Esophagus squamous epithelium (tissue), 4 donors: ENCODE data around the gene RALGPS1.

ENCODE experiments used
- POLR2A ChIP-seq, 4 donors: fragments of 450-650 bp; IDR thresholded peaks; one replicate each; pipeline ENCODE4 v1.6.1; 2017; ENCODE audit warnings: antibody characterized with exemption in 4 of 4, mild to moderate bottlenecking in 4 of 4, moderate library complexity in 3 of 4
- TF ChIP-seq, protein P1 (sequence below), 6 experiments: fragments of 450-650 bp in 4 of 6; fragments of 200-600 bp in 2 of 6; sonication (generic) in 2 of 6; IDR thresholded peaks; one replicate each; pipeline ENCODE4 v1.5.1; 2016 to 2019; ENCODE audit warnings: antibody characterized with exemption in 6 of 6, mild to moderate bottlenecking in 4 of 6, moderate library complexity in 4 of 6

DNA sequence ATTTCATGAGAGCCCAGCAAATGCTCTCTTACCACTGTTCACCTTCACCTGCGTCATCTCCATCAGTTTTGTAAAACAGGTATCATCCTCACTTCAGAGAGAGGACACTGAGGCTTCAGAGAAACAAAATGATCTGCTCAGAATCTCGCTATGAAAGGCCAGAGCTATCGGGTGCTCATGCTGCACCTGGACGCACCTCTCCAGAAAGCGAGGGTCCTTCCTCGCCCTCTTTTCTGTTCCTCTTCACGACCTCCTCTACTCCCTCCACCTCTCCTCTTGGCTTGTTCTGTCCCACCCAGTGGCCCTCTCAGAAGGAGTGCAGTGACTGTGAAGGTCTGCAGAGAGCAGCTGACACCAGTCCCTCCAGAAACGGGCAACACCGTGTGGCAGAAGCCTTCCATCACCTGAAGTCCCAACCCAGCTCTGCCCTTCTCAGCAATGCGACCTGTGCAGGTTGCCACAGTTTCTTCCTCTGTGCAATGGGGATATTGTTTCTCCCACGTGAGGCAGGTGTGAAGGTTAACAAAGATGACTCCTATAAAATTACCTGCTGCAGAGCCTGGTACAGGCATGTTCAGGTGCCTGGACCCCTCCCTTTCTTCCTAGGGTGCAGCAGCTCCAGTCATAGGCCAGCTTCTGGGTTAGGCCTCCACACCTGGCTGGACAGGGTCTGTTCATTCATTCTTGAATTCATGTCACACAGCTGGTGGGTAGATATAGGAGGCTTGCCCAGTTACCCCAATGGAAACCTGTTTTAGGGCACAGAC, 253.2 kb downstream of the RALGPS1 start:
- TF ChIP-seq, protein P1, sequence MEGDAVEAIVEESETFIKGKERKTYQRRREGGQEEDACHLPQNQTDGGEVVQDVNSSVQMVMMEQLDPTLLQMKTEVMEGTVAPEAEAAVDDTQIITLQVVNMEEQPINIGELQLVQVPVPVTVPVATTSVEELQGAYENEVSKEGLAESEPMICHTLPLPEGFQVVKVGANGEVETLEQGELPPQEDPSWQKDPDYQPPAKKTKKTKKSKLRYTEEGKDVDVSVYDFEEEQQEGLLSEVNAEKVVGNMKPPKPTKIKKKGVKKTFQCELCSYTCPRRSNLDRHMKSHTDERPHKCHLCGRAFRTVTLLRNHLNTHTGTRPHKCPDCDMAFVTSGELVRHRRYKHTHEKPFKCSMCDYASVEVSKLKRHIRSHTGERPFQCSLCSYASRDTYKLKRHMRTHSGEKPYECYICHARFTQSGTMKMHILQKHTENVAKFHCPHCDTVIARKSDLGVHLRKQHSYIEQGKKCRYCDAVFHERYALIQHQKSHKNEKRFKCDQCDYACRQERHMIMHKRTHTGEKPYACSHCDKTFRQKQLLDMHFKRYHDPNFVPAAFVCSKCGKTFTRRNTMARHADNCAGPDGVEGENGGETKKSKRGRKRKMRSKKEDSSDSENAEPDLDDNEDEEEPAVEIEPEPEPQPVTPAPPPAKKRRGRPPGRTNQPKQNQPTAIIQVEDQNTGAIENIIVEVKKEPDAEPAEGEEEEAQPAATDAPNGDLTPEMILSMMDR (IDR thresholded peaks at IDR 0.05) = no peak
- TF ChIP-seq POLR2A (IDR thresholded peaks at IDR 0.05) = no peak
